ENCODE results near the gene CELA2A.
"Not testable (repeated sequence)": the region's sequence is repeated elsewhere in the genome, so short reads cannot be mapped to it uniquely, and the experiment has no call there.

Gene CELA2A

DNA sequence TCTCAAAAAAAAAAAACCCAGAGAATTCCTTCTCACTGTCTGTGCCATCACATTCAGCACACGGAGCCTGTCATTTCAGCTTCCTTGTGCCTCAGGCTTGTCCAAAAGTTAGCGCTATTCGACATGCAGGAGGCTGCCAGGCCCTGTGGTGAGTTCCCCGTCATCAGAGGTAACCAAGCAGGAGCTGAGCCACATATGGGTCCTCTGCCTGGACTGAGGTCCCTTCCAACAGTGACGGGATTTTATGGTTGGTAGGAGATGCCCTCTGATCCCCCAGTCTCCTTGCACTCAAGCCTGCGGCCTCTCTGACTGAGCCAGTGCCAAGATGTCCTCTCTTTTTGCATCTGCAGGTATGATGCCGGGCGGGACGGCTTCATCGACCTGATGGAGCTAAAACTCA lies 31.0 kb upstream of the CELA2A start:
- no peak for DNase-seq

DNA sequence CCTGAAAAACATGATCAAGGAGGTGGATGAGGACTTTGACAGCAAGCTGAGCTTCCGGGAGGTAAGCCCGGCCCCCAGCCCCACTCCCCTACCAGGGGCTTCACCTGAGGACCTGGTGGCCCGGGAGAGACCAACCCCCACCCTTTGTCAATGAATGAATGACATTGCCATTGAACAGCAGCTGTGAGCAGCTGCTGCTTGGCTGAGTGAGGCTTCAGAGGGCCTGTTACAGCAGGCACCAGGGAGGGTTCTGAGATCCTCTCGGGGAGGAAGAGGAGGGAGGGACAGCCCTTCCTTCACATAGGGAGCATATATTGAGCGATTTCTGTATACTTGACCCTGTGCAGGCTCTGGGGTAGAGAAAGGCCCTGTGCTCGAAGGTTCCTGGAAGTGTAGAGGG lies 30.6 kb upstream of the CELA2A start:
- no peak for DNase-seq

DNA sequence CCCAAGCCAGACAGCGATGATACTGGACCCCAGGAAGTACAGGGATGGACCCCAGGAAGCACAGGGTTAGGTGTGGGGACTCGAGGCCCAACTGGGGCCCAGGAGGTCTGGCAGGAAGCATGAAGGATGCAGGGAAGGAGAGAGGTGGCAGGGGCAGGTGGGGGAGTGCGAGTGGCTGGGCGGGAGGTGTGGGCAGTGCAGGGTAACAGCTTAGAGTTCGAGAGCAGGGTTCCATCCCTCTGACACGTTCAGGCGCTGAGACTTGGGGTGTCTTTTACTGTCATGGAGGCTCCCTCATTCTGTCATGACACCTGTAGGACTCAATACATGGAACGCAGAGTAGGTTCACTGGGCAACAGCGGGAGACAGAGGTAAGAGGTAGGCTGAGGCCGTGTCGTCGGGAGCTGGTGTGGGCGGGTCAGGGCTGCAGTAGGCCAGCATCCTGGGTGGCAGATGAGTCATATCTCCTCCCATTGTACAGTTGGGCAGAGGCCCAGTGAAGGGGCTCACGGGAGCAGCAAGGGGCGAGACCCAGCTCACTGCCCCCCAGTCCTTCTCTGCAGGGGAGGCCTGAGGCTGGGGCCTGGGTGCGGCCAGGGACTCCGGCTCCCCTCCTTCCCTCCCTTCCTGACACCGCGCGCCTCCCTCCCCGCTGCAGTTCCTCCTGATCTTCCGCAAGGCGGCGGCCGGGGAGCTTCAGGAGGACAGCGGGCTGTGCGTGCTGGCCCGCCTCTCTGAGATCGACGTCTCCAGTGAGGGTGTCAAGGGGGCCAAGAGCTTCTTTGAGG lies 29.8 kb upstream of the CELA2A start:
- no peak for DNase-seq

DNA sequence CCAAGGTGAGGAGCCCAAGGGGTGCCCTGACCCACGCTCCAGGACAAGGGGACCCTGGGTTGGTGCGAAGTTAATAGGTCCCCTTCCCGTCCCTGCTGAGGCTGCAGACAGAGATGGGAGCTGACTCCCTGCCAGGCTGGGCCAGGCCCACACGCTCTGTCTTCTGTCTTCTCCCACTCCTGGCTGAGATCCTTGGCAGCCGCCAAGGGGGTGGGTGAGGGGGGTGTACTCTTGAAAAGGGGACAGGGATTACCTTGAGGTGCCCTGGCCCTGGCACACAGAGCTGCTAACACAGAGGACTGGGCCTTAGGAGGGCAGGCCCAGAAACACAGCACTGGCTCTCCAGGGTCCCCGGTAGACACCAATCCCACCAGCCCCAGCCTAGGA lies 29.3 kb upstream of the CELA2A start:
- no peak for DNase-seq

DNA sequence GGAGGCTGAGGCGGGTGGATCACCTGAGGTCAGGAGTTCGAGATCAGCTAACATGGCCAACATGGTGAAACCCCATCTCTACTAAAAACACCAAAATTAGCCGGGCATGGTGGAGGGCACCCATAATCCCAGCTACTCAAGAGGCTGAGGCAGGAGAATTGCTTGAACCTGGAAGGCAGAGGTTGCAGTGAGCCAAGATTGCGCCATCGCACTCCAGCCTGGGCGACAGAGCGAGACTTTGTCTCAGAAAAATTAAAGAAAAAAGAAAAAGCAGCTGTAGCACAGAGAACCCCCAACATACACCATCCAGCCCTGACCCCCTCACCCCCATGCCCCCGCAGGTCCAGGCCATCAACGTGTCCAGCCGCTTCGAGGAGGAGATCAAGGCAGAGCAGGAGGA lies 28.3 kb upstream of the CELA2A start:
- not testable (repeated sequence) for DNase-seq

DNA sequence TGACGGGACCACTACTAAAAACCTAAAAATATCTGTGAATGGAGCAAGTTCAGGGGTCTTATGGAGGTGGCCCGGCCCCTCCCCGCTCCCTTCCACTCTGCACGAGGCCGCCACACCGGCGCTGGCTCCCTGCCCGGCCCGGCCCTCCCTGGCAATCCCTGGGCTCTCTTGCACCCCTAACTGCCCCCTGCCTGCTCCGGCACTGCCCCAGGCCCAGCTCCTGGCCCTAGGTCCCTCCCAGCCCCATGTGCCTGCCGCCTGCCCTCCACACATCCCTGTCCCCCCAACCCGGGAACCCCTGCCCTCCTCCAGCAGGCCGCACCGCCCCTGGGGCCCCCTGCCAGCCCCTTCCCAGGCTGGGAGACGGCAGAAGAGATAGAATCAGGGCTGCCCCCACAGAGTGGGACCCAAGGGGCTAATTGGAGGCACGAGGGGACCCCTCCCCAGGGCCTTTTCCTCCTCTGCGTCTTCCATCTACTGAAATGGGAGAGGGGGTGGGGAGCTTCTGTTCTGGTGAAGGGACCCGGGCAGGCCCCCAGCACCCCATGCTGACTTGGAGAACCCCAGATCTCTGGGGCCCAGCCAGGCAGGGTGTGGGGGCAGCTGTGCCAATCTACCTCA lies 27.6 kb upstream of the CELA2A start:
- DNase-seq, result no peak

DNA sequence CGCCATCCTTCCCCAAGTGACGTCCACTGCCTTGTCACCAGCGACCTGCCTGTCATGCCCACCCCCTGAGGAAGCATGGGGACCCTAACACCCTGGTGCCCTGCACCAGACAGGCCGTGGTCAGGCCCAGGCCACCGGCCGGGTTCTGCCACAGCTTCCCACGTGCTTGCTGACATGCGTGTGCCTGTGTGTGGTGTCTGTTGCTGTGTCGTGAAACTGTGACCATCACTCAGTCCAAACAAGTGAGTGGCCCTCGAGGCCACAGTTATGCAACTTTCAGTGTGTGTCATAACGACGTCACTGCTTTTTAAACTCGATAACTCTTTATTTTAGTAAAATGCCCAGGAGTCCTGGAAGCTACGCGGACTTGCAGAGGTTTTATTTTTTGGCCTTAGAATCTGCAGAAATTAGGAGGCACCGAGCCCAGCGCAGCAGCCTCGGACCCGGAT lies 26.8 kb upstream of the CELA2A start:
- no peak for DNase-seq

DNA sequence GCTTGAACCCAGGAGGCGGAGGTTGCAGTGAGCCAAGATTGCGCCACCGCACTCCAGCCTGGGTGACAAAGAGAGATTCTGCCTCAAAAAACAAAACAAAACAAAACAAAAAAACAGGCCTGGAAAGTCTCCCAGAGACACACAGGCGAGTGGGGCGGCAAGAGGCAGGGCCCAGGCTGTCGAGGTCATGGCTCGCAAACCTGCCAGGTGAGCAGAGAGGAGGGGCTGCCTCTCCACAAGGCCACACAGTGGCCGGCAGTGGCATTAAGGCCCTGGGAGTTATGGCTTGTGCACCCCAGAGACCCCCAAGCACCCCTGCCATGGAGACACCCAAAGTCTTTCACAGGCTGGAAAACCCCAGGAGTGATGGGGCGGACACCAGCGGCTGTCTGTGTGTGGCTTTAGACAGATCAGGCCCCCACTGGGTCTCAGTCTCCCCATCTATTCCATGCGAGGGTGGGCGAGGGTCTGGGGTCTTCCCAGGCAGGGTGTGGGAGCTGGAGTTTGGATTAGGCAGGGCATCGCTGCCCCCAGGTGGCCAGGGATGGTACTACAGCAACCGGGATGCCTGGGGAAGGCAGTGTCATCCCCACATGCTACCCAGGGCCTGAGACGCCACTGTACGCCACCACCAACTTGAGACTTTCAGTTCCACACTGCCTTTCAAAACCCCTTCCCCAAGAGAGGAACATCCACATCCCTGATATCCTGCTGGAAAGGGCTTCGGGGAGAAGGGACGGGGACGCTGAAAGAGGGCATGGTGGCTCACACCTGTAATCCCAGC lies 25.6 kb upstream of the CELA2A start:
- DNase-seq, result peak; percentile 84

DNA sequence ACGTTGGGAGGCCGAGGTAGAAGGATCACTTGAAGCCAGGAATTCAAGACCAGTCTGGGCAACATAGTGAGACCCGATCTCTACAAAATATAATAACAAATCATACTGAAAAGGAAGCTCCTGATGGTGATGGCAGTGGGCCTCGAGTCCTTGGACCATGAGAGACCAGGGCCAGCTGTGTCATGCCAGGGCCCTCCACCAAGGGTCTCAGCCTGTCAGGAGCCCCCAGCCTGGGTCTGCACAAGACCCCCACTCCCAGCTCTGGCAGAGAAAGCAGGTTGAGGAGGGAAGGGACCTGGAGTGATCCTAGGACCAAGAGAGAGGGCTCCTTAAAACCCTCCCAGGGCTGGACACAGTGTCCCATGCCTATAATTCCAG lies 25.0 kb upstream of the CELA2A start:
- no peak for DNase-seq

DNA sequence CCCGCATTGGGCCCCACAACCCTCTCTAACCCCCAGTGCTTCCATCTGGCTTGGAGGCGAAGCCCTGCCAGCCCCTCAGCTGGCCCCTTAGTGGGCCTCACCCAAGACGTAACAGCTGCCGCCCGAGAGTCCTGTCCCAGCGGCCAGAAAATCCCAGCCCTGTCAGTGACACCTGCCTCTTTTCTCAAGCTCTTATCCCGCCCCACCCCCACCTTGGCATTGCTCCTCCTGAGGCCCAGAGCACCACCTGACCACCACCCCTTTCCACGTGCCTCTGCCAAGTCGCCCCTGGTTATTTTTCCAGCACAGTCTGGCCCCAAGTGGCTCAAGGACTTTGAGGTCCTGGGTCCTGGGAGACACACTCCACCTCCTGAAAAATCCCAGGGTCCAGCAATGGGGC lies 24.2 kb upstream of the CELA2A start:
- peak; percentile 98 for DNase-seq

DNA sequence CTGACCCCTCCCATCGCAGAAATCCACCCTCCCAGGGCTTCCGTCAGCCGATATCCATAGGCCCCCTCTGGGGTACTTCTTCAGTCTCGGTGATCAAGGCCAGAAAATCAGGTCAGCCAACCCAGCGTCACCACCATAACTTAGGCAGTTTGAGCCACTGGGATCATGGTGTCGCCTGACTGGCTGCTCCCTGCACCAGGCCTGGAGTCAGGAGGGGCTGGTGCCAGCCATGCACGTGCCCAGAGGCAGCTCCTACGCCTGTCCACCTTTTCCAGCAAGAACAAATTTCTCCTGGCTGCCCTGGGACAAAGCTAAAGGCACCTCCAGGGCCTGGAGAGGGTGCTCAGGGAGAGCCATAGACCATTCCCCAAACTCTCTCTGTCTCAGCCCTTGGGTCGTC lies 23.1 kb upstream of the CELA2A start:
- peak; percentile 41 for DNase-seq

DNA sequence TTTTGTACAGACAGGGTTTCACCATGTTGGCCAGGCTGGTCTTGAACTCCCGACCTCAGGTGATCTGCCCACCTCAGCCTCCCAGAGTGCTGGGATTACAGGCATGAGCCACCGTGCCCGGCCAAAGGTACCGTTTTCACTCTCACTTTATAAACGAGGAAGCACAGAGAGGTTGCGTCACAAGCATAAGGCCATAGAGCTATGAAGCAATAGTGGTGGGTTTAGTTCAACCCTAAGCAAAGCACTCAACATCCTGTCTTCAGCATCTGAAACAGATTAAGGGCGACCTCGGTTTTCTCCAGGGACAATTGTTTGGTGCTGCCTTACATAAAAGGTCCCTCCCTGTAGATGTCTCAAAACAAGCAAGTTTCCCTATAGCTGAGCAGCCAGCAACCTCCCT lies 21.8 kb upstream of the CELA2A start:
- DNase-seq, result not testable (repeated sequence)

DNA sequence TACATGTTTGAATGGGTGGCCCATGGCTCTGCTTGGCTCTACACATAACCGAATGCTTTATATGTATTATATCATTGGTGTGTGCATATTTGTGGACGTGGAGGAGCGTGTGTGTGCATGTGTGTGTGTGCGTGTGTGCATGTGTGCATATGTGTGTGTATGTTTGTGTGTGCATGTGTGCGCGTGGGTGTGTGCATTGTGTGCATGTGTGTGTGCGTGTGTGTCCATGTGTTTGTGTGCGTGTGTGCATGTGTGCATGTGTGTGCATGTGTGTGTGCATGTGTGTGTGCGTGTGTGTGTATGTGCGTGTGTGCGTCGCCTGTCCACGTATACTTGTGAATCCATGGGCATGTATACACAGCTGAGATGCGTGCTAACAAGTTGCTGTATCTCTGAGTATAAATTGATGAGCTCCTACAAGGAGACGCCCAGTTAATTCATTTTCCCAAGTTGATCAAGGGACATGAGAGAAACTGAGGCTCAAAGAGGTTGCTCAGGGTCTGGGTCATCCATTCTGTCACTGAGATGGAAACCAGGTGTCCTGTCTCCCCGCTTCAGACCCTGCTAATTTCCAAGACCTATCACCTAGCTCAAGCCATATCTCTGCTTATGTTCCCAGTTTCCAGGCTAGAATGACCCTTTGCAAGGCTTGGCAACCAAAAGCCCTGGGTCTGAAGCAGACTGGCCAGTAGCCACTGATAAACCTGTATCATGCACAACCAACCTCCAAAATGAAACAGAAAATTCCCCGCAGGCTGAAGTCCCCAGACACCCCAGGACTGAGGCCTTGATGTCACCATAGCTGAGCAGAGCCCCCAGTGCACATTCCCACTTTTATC lies 21.1 kb upstream of the CELA2A start:
- no peak for DNase-seq

DNA sequence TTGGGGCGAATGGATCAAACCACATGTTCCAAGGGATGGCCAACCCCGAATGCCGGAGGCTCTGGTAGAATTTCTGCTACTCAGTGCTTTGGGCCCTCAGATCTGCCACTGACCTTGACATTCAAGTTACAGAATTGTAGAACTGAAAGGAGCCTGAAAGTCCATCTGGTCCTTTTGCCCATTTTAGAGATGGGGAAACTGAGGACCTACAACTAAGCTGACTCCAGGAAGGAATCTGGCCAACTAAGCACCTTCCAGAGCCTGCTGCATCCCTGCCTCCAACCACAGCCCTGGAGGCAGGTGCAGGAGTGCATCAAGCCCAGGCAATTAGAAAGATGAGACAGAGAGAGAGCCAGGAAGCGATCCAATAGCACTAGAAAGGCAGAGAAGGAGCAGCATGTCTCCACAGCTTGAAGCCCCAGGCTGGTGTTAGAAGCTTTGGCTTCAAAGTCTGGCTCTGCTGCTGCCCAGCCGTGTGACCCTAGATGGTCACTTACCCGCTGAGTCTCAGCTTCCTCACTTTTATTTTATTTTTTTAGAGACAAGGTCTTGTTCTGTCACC lies 19.6 kb upstream of the CELA2A start:
- DNase-seq, result no peak

DNA sequence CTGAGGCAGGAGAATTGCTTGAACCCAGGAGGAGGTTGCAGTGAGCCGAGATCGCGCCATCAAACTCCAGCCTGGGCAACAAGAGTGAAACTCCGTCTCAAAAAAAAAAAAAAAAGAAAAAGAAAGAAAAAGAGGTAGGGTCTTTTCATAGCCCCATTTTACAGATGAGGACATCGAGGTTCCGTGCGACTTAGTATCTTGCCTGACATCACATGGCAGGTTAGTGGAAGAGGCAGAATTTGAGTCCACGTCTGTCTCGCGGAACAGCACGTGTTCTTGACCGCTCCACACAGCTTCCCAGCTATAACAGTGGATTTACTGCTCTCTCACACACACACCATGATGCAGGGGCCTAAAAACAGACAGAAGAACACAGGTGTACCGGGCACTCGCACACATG lies 17.2 kb upstream of the CELA2A start:
- DNase-seq, result no peak

DNA sequence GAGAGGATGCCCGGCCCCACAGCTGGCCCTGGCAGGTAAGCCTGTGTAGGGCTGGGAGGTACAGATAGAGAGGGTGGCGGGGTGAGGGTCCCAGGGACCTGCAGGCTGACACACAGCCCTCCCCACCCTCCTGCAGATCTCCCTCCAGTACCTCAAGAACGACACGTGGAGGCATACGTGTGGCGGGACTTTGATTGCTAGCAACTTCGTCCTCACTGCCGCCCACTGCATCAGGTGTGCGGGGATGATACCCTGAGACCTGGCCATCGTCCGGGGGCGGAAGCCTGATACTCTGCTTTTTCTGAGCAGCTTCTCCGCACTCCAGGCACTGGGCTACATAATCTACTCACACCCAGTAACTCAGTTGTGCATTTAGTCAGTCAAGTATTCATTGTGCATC lies 16.2 kb upstream of the CELA2A start:
- DNase-seq, result no peak

DNA sequence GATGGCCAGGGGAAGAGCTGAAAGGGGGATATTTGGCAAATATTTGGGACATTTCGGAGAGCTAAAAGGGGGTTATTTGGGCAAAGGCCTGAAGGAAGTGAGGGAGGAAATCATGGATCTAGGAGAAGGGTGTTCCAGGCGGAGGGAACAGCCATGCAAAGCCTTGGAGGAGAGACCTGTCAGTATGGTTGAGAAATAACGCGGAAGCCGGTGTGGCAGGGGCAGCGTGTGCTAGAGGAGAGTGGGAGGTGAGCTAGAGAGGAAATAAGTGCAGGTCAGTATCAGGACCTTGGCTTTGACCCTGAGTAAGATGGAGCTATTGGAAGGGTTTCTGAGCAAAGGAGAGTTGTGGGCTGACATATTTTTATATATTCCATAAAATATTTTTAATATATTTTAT lies 15.3 kb upstream of the CELA2A start:
- no peak for DNase-seq

DNA sequence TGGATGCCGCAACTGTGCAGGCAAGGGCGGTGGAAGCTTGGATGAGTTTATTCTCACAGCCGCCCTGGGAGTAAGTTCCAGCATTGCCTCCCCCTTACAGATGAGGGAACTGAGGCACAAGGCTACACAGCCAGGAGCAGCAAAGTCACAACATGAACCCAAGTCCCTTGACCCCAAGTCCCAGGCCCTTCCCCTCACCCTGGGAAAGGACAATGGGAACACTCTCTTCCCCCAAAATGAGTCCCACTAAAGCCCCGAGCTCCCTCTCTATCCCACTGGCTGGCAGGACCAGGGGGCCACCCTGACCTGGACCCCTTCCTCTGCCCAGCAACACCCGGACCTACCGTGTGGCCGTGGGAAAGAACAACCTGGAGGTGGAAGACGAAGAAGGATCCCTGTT lies 14.4 kb upstream of the CELA2A start:
- no peak for DNase-seq

DNA sequence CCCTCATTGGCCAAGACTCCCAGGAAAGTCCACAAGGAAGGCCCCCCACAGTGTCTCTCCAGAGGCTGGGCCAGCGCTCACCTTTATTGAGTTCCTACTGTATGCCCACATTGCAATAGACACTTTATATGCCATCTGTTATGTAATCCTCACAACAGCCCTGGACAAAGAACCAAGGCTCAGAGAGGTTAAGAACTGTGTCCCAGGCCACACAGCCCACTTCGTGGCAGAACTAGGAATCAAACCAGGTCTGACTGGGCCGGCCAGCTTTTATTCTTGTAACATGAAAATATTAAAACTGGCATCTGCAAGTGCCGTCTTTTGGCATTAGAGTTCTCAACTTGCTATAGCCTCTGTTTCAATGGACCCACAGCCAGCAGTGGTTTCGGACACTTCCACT lies 13.8 kb upstream of the CELA2A start:
- no peak for DNase-seq

DNA sequence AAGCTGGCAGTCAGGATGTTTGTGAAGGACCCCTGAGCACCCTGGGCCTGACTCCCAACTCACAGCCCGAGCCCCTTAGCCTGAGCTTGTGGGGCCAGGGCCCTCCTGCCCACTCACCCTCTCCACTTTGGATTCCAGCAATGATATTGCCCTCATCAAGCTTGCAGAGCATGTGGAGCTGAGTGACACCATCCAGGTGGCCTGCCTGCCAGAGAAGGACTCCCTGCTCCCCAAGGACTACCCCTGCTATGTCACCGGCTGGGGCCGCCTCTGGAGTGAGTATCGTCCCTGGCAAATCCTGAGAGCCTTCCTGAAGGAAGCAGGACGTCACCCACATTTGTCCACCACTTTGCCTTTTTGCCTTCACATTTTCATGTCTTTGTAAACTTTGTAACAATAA lies 13.3 kb upstream of the CELA2A start:
- no peak for DNase-seq

DNA sequence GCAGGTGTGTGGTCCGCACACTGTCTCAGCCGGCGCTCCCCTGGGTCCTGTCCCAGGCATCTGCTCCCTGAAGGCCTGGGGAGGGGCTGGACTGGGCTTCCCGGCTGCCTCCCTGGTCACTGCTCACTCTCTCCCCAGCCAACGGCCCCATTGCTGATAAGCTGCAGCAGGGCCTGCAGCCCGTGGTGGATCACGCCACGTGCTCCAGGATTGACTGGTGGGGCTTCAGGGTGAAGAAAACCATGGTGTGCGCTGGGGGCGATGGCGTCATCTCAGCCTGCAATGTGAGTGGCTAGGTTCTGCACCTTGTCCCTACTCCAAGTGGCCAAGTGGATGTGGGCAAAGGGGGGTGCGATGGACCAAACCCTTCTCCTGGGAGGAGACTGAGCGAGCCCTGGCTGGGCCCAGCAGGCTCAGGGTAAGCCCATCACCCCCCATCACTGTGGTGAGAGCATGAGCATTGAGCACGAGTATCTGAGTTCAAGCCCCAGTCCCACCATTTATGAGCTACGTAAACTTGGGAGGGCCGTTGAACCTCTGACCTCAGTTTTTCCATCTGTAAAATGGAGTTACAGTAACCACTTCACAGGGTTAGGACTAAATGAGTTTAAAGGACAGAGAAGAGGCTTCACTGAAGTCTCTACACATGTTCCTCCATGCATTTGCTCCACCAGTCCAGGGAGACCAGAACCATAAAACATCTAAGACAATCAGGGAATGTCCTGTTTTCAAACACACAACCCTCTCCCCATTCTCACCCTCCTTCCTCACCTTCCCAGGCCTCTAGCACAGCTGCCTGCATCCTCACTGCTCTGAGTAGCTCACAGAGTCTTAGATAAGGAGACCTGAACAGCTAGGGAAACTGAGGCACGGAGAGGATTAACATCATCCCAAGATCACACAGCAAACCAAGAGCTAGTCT lies 11.8 kb upstream of the CELA2A start:
- no peak for DNase-seq

Measured in NCI-H82 (cell line).